22Rv1 (cell line): ENCODE measurements around the gene ADGRD1.

ENCODE experiments used
- CTCF ChIP-seq: fragments of 450-650 bp; IDR thresholded peaks from 2 replicates; pipeline ENCODE4 v1.5.1; 2017; ENCODE audit warnings: mild to moderate bottlenecking
- ZFX ChIP-seq: fragments of 450-650 bp; IDR thresholded peaks from 2 replicates; pipeline ENCODE4 v1.6.1; 2017; ENCODE audit warnings: antibody characterized with exemption, borderline replicate concordance

- no peak for TF ChIP-seq CTCF
- TF ChIP-seq ZFX, result no peak
These were observed 143.8 kb downstream of the ADGRD1 start for GRCh38 chr12:131097202-131098177.
